ENCODE results near the gene SCUBE1.

Gene SCUBE1

DNA sequence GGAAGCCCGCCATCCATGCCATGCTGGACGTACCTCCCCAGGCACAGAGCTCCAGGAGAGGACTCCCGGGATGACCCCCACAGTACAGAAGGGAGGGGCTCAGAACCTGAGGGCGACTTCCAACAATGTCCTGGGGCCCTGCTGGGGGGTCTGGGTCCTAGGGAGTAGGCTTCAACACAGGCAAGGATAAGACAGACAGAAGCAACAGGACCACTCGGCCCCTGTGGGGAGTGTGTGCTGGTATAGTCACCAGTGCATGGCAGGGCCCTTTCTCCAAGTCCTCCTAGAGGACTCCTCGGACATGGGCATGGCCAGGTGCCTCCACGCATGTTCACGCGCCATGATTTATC lies 173.1 kb downstream of the SCUBE1 start:
- DNase-seq, result no peak

GRCh38 chr22:43169310-43170130 lies 173.7 kb downstream of the SCUBE1 start:
- DNase-seq, result no peak

DNA sequence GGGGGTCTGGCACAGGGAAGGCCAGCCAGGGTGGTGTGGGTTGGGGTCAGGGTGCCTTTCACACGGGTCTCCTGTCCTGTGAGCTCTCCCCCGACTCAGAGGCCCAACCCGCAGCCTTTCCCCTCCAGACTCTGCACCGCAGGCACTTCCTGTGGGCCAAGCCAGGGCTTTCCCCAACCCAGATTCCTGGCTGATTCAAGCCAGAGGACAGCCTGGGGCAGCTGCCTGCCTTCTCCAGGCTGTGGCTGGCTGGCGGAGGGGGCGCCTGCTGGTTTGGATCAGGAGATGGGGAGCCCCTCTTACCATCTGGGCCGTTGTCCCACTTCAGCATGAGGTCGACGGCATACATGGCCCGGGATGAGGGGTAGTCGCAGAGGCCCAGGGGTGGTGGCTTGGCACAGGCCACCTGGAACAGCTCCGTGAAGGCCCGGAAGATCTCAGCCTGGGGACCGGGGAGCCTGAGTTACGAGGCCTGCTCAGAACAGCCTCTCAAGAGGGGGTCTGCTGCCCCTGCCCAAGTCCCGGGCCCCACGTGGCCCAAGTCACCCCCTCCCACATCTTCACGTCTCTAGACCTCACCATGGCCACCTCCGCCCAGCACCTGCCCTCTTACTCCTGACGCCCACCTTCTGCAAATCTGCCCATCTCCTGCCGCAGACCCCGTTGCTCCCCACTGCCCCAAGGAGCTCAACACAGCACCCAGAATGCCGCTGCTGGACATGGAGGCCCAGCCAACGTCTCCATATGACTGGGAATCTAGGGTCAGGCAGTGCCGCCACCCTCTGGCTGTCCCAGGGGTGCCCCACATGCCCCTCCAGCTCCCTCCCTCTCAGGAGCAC lies 174.5 kb downstream of the SCUBE1 start:
- no peak for DNase-seq

GRCh38 chr22:43167001-43167589 lies 176.1 kb downstream of the SCUBE1 start:
- no peak for DNase-seq

GRCh38 chr22:43166132-43166930 lies 176.8 kb downstream of the SCUBE1 start:
- no peak for DNase-seq

DNA sequence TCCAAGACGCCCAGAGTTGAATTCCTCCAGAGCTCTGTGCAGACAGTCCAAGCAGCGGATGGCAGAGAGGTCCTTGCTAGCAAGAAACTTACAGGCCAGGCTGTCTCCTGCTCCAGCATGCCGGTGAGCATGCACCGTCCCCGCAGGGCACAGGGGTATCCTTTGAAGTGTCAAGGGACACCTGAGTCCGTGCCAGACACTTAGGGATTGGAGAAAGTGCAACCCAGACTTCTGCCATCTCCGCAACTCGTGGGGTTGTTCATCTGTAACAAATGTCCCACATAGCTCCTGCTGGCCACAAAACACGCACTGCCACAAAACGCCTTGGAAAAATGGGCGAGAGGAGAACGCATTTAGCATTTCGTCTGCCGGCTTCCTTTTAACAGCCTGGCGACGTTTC lies 178.5 kb downstream of the SCUBE1 start:
- DNase-seq, result no peak

- no peak for DNase-seq
Measured at GRCh38 chr22:43163241-43163795, 179.9 kb downstream of the SCUBE1 start.

DNA sequence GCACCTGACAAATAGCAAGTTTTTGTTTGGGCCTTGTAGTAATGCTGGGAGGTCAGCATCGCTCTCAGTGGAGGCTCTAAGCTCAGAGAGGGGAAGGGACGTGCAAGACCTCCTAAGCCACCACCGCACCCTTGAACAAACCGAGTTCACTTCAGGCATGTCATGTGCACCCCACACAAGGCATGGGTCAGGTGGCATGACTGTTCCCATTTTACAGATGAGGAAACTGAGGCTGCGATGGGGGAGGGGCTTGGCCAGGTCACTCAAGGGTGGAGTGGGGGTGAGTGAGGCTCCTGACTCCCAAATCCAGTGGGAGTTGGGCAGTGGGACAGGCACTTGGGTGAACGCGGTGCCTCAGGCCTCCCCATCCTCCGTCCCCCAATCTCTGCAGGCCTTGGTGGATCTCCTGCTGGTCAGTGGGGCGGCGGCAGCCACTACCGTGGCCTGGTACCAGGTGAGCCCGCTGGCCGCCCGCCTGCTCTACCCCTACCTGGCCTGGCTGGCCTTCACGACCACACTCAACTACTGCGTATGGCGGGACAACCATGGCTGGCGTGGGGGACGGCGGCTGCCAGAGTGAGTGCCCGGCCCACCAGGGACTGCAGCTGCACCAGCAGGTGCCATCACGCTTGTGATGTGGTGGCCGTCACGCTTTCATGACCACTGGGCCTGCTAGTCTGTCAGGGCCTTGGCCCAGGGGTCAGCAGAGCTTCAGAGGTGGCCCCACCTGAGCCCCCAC lies 180.6 kb downstream of the SCUBE1 start:
- no peak for DNase-seq

DNA sequence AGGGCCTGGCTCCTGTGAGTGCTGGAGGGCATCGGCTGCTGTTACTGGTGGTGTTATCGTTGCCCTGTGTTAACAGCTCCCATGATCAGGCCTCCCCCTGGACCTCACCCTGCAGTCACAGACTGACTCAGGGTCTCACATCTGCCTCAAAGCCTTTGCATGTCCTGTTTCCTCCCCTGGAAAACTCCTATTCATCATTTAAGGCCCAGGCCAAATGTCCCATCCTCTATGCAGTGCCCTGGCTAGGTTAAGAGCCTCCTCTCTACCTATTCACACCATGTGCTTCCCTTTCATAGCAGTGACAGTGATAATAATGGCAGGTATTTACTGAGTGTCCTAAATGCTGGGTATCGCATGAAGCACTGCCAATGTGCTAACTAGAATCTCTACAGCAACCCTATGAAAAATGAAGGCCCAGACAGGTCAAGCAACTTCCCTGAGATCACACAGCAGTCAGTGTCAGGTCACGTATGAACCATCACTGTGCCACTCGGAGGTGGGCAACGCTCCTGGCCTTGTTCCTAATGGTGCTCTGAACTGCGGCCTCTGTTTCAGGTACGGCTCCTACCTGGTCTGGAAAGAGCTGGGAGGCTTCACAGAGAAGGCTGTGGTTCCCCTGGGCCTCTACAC lies 182.6 kb downstream of the SCUBE1 start:
- DNase-seq, result no peak

DNA sequence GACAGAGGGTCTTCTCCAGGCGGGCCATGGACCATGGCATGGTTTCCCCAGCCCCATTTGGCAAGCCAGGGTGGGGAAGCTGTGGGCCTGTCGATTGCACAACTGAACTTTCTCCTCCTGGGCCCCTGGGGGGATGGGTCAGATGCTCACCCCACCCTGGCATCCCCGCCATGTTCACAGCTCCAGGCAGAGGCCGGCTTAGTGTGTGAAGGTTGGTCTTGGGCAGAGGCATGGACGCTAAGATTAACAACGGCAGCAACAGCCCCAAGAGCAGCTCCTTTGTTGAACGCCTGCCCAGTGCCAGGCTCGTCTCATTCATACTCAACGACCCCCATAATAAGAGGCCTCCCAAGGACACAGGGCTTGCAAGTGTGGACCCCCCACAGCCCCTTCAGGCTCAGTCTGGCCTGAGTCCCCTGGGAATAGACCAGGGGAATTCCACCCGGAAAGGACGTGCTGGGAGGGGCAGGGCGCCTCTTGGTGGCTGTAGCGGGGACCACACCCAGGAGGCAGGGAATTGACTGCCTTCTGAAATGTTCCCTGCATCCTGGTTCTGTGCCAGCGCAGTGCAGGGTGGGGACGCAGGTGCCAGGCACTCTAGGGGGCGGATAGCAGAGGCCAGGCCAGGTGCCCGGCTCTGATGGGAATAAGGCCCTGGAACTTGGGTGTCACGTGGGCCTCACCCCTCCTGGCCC lies 183.5 kb downstream of the SCUBE1 start:
- no peak for DNase-seq

DNA sequence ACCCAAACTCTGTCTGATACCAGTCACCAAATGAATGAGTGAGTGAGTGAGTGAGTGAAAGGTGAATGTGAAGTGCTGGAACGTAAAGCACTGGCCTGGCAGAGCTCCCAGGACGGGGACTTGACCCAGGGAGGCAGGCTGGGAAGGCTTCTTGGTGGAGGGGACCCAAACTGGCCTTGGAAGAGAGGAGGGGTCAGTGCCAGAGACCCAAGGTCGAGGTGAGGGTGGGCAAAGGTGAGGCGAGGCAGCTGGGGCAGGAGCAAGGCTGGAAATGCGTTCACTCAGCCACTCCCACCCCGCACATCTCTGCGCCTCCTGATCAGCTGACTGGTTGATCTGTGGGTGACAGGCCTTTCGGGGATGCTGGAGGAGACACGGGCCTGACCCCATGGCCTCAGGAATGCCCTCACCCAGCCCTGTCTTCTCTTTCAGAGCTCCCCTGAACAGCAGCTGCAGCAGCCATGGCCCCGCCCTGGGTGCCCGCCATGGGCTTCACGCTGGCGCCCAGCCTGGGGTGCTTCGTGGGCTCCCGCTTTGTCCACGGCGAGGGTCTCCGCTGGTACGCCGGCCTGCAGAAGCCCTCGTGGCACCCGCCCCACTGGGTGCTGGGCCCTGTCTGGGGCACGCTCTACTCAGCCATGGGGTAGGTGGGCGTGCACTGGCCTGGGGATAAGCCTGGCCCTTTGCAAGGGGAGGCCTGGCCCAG lies 184.2 kb downstream of the SCUBE1 start:
- no peak for DNase-seq

- DNase-seq, result no peak
Measured at GRCh38 chr22:43157874-43158546, 185.2 kb downstream of the SCUBE1 start.

DNA sequence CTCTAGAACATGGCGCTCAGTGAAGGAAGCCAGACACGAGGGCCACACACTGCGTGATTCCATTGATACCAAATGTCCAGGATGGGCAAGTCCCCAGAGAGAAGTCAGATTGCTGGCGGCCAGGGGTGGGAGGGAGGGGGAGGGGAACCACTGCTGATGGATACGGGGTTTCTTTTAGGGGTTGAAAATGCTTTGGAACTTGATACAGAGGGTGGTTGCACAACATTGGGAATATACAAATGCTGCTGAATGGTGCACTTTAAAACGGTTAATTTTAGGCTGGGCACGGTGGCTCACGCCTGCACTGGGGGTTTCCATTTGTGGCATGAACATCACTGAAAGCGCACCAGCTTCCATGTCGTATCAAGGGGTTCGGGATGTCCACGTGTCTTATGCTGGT lies 186.8 kb downstream of the SCUBE1 start:
- DNase-seq, result no peak

GRCh38 chr22:43155789-43156188 lies 187.4 kb downstream of the SCUBE1 start:
- DNase-seq, result no peak

DNA sequence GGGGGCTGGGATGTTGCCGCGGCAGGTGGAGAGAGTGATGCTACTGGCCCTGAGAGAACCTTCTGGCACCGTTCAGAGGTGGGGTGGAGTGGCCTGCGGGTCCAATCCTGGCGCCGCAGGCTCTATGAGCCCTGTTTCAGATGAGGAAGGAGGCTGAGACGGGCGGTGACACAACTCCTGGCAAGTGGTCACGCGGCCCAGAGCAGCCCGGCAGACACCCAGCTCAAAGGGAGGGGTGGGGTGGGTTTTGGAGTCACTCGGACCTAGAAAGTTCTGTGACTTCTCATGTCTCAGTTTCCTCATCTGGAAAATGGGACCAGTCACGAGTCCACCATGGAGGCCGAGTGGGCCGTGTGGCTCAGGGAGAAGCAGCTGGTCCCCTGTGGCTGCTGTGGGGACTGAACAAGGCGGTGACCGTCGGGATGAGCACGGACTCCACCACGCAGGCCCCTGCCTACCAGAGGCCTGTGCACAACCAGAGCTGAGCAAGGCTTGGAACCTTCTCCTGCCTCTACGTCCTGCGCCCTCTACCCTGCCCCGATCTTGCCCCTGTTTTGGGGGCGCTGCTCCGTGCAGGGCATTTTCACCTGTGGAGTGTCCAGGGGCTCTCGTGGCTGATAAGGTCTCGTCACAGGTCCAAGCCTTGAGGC lies 188.2 kb downstream of the SCUBE1 start:
- no peak for DNase-seq

GRCh38 chr22:43153899-43154298 lies 189.3 kb downstream of the SCUBE1 start:
- DNase-seq, result no peak

GRCh38 chr22:43152357-43153071 lies 190.7 kb downstream of the SCUBE1 start:
- peak; percentile 75 for DNase-seq

DNA sequence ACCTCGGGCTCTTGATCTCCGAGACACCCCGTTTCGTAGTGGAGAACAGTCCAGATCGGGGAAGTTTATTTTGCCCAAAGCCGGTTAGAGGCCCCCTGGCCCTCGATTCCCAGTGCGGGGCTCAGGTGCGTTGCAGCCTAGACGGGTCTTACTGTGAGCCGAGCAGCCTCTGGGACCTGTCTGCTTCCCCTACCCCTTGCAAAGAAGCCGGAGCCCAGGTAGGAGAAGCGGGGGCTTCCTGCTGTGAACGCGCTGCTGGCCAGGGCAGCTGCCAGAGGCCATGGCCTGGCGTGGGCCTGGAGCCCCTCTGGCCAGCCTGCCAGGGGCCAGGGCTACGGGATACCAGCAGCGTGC lies 191.2 kb downstream of the SCUBE1 start:
- no peak for DNase-seq
